ENCODE data around the gene HIGD1A.

GRCh38 chr3:42742688-42743087 lies 61.6 kb downstream of the HIGD1A start:
- TF ChIP-seq, protein P1, sequence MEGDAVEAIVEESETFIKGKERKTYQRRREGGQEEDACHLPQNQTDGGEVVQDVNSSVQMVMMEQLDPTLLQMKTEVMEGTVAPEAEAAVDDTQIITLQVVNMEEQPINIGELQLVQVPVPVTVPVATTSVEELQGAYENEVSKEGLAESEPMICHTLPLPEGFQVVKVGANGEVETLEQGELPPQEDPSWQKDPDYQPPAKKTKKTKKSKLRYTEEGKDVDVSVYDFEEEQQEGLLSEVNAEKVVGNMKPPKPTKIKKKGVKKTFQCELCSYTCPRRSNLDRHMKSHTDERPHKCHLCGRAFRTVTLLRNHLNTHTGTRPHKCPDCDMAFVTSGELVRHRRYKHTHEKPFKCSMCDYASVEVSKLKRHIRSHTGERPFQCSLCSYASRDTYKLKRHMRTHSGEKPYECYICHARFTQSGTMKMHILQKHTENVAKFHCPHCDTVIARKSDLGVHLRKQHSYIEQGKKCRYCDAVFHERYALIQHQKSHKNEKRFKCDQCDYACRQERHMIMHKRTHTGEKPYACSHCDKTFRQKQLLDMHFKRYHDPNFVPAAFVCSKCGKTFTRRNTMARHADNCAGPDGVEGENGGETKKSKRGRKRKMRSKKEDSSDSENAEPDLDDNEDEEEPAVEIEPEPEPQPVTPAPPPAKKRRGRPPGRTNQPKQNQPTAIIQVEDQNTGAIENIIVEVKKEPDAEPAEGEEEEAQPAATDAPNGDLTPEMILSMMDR (IDR thresholded peaks at IDR 0.05; ENCODE audit: insufficient read depth, low read depth, low read length), result no peak
- TF ChIP-seq EZH2 (IDR thresholded peaks at IDR 0.05; ENCODE audit: insufficient read depth, low read length), result no peak
